ENCODE measurements around the gene EGFL7.

Gene EGFL7

DNA sequence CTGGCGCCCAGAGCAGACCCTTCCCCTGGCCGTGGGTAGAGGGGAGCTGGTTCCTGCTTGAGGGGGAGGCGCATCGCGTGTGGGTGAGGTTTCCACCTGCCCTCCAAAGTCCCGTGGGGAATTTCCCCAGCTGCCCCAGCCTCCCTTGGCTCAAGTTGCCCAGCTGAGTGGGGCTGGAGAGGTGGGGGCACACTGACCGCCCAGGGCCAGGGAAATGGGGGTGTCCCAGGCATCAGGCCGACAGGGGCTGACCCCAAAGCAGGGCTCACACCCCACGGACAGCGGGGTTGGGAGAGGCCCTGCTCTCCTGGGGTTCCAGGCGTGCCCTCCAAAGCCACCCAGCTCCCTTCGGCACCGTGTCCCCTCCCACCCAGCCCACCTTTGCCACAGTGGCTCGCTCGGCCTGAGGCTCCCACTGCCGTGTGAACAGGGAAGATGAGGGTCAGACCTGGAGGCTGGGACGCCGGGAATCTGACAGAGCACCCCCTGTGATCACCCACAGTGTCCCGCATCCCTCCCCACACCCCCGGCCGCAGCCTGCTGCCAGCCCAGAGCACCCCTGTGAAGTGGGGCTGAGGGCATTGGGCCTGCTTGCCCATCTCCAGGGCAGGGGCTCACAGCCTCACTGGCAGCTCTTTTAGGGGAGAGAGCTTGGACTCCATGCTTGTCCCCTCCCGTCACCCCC is 933 bp upstream of the EGFL7 start:
- H3K27me3 ChIP-seq (ENCODE audit: control insufficient read depth, low read length), result peaks cover 68% of the 10 kb centered on the region
- TF ChIP-seq, protein P1, sequence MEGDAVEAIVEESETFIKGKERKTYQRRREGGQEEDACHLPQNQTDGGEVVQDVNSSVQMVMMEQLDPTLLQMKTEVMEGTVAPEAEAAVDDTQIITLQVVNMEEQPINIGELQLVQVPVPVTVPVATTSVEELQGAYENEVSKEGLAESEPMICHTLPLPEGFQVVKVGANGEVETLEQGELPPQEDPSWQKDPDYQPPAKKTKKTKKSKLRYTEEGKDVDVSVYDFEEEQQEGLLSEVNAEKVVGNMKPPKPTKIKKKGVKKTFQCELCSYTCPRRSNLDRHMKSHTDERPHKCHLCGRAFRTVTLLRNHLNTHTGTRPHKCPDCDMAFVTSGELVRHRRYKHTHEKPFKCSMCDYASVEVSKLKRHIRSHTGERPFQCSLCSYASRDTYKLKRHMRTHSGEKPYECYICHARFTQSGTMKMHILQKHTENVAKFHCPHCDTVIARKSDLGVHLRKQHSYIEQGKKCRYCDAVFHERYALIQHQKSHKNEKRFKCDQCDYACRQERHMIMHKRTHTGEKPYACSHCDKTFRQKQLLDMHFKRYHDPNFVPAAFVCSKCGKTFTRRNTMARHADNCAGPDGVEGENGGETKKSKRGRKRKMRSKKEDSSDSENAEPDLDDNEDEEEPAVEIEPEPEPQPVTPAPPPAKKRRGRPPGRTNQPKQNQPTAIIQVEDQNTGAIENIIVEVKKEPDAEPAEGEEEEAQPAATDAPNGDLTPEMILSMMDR (IDR thresholded peaks at IDR 0.05; ENCODE audit: low read depth, low read length, poor library complexity, severe bottlenecking), result no peak
- TF ChIP-seq EZH2phosphoT487 (IDR thresholded peaks at IDR 0.05; ENCODE audit: borderline replicate concordance, low read length), result no peak
- H3K9me3 ChIP-seq (ENCODE audit: control insufficient read depth, insufficient read depth, low read length), result no peaks in the 10 kb centered on the region

DNA sequence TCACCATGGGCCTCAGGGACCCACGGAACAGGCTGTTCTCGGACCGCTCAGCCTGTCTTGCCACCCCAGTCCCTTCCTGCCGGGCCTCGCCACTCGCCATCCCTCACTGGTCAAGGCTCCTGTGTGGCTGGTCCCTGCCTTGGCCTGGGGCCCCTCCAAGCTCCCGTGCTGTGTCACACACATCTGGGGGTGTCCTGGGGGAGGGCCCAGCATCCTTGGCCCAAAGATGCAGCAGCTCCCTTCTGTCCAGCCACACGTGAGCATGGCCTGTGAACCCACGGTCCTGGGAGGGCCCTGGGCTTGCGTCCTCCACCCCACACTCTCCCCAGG is 425 bp upstream of the EGFL7 start:
- Histone ChIP-seq H3K79me2 (ENCODE audit: control insufficient read depth, low read length) (no peaks in the 10 kb centered on the region), H3K27me3 (ENCODE audit: control insufficient read depth, low read length) (peaks cover 68% of the 10 kb centered on the region)
- TF ChIP-seq, protein P1 (IDR thresholded peaks at IDR 0.05; ENCODE audit: low read depth, low read length, poor library complexity, severe bottlenecking), result no peak
- TF ChIP-seq EZH2phosphoT487 (IDR thresholded peaks at IDR 0.05; ENCODE audit: borderline replicate concordance, low read length), result no peak

More for the DNA sequence above, 933 bp upstream of the EGFL7 start:
- Histone ChIP-seq H4K20me1 (ENCODE audit: control insufficient read depth, insufficient read depth, low read depth, low read length) (no peaks in the 10 kb centered on the region), H3F3A (ENCODE audit: control insufficient read depth, insufficient read depth) (no peaks in the 10 kb centered on the region), H3K4me1 (ENCODE audit: control insufficient read depth, low read length) (peaks cover 25% of the 10 kb centered on the region), H3K4me2 (ENCODE audit: low read length) (no peak overlapping the region), H3K9me2 (replicated peaks; ENCODE audit: control insufficient read depth, low read length) (no peaks in the 10 kb centered on the region), H3K4me3 (ENCODE audit: low read length) (no peak overlapping the region), H3K79me2 (ENCODE audit: control insufficient read depth, low read length) (no peaks in the 10 kb centered on the region), H3K27ac (ENCODE audit: low read depth, low read length) (no peak overlapping the region), H3K36me3 (ENCODE audit: control insufficient read depth, low read length) (no peaks in the 10 kb centered on the region)

DNA sequence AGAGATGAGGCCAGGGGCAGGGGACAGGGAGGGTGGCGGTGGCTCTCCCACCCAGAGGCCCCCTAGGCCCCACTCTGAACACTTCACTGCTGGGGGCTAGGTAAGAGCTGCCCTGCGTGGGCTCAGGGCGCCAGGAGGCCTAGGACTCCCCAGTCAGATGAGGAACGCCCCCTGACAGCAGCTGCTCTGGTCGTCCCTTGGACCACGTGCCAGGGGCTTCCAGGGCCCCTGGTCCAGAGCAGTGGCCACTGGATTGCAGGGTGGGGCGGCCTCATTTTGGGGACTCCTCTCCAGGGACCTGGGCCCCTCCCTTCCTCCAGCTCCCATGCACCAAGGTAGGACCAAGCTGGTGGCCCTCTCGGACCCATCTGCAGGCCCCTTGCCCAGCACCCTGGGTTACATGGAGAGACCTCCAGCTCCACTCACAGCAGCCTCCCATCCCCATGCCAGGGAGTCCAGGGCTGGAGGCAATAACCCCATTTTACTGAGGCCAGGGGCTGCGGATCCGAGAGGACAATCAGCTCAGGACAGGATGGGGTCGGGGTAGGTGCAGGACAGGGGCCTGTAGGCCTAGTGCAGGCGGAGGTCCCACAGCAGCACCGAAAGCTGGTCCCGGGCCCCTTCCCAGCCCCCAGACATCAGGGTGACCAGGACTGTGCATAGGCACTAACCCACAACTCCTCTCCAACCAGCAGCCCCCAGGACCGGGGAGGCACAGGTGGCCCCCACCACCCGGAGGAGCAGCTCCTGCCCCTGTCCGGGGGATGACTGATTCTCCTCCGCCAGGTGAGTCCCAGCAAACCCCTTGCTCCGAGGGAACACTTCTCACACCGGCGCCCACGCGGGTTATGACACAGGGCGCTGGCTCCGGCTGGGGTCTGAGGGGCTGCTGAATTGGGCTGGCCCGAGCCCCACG is 1.5 kb downstream of the EGFL7 start:
- Histone ChIP-seq H3K4me1 (ENCODE audit: control insufficient read depth, low read length) (peaks cover 12% of the 10 kb centered on the region), H3K4me3 (ENCODE audit: low read length) (no peak overlapping the region), H3F3A (ENCODE audit: control insufficient read depth, insufficient read depth) (no peaks in the 10 kb centered on the region), H3K9me3 (ENCODE audit: control insufficient read depth, insufficient read depth, low read length) (no peaks in the 10 kb centered on the region), H3K36me3 (ENCODE audit: control insufficient read depth, low read length) (no peaks in the 10 kb centered on the region), H4K20me1 (ENCODE audit: control insufficient read depth, insufficient read depth, low read depth, low read length) (no peaks in the 10 kb centered on the region), H3K27me3 (ENCODE audit: control insufficient read depth, low read length) (peaks cover 66% of the 10 kb centered on the region), H3K9me2 (replicated peaks; ENCODE audit: control insufficient read depth, low read length) (no peaks in the 10 kb centered on the region), H3K4me2 (ENCODE audit: low read length) (no peak overlapping the region), H3K27ac (ENCODE audit: low read depth, low read length) (no peak overlapping the region), H3K79me2 (ENCODE audit: control insufficient read depth, low read length) (no peaks in the 10 kb centered on the region)
- TF ChIP-seq EZH2phosphoT487 (IDR thresholded peaks at IDR 0.05; ENCODE audit: borderline replicate concordance, low read length), result no peak
- TF ChIP-seq, protein P1 (IDR thresholded peaks at IDR 0.05; ENCODE audit: low read depth, low read length, poor library complexity, severe bottlenecking), result no peak

More for the DNA sequence above, 425 bp upstream of the EGFL7 start:
- H3K9me3 ChIP-seq (ENCODE audit: control insufficient read depth, insufficient read depth, low read length), result no peaks in the 10 kb centered on the region
- no peak overlapping the region for H3K27ac ChIP-seq (ENCODE audit: low read depth, low read length)
- peaks cover 20% of the 10 kb centered on the region for H3K4me1 ChIP-seq (ENCODE audit: control insufficient read depth, low read length)
- H3F3A ChIP-seq (ENCODE audit: control insufficient read depth, insufficient read depth), result no peaks in the 10 kb centered on the region
- no peaks in the 10 kb centered on the region for H3K36me3 ChIP-seq (ENCODE audit: control insufficient read depth, low read length)
- no peaks in the 10 kb centered on the region for H4K20me1 ChIP-seq (ENCODE audit: control insufficient read depth, insufficient read depth, low read depth, low read length)
- H3K9me2 ChIP-seq (replicated peaks; ENCODE audit: control insufficient read depth, low read length), result no peaks in the 10 kb centered on the region
- H3K4me3 ChIP-seq (ENCODE audit: low read length), result no peak overlapping the region
- H3K4me2 ChIP-seq (ENCODE audit: low read length), result no peak overlapping the region

Data from DOHH2 (cell line).